K562 (cell line): ENCODE measurements around the gene SLC35B1. TPM values are rescaled to one million over a fixed set of nuclear protein-coding genes. Genes with fewer than 3 reads are reported as not detected.

Source experiments
- CREB3L1 ChIP-seq: fragments of 450-650 bp; IDR thresholded peaks from 2 replicates; pipeline ENCODE4 v1.6.1; 2014; ENCODE audit warnings: low read depth, mild to moderate bottlenecking, moderate library complexity, borderline replicate concordance
- GATAD2A ChIP-seq: fragments of 450-650 bp; IDR thresholded peaks from 2 replicates; pipeline ENCODE4 v1.6.1; 2017
- GTF2F1 ChIP-seq: IDR thresholded peaks from 2 replicates; pipeline ENCODE4 v1.6.1; 2011; ENCODE audit warnings: low read depth, low read length, improper control_type of control experiment
- KDM2B ChIP-seq: fragments of 250-450 bp; sonication (Bioruptor Pico); IDR thresholded peaks from 2 replicates; pipeline ENCODE4 v1.8.0; 2021; ENCODE audit warnings: mild to moderate bottlenecking, moderate library complexity
- MEIS2 ChIP-seq: fragments of 450-650 bp; IDR thresholded peaks from 2 replicates; pipeline ENCODE4 v1.6.1; 2014; ENCODE audit warnings: mild to moderate bottlenecking; ENCODE audit not compliant: partially characterized antibody
- MLLT1 ChIP-seq, 2 experiments: fragments of 450-650 bp; IDR thresholded peaks; 2 replicates each; pipeline ENCODE4 v1.6.1; 2016
- MNT ChIP-seq, 2 experiments: fragments of 450-650 bp; conservative IDR thresholded peaks; 2 replicates each; pipeline ENCODE4 v1.6.1; 2017; ENCODE audit warnings: mild to moderate bottlenecking in 2 of 2, moderate library complexity in 2 of 2
- MXD1 ChIP-seq: fragments of 250-450 bp; sonication (Bioruptor Pico); IDR thresholded peaks from 2 replicates; pipeline ENCODE4 v1.8.0; 2021; ENCODE audit warnings: borderline replicate concordance, mild to moderate bottlenecking, moderate library complexity; ENCODE audit not compliant: poor library complexity, severe bottlenecking
- PHF20 ChIP-seq: fragments of 450-650 bp; IDR thresholded peaks from 2 replicates; pipeline ENCODE4 v1.6.1; 2018; ENCODE audit not compliant: partially characterized antibody
- PYGO2 ChIP-seq: fragments of 450-650 bp; IDR thresholded peaks from 2 replicates; pipeline ENCODE4 v1.6.1; 2016; ENCODE audit warnings: mild to moderate bottlenecking, missing genetic modification characterization, moderate library complexity, missing compliant biosample characterization
- RBM17 ChIP-seq: fragments of 200-400 bp; formaldehyde crosslinking; IDR thresholded peaks from 2 replicates; pipeline ENCODE4 v1.6.1; 2017; ENCODE audit warnings: low read depth, mild to moderate bottlenecking, low read length, borderline replicate concordance
- THRAP3 ChIP-seq: fragments of 450-650 bp; IDR thresholded peaks from 2 replicates; pipeline ENCODE4 v1.6.1; 2016; ENCODE audit warnings: mild to moderate bottlenecking, inconsistent platforms, borderline replicate concordance
- TRIM28 ChIP-seq: fragments of 450-650 bp; IDR thresholded peaks from 2 replicates; pipeline ENCODE4 v1.6.1; 2017
- YY1 ChIP-seq, 3 experiments: IDR thresholded peaks; 2 replicates each; pipeline ENCODE4 v1.6.1; 2011; ENCODE audit warnings: low read length in 2 of 3, mild to moderate bottlenecking in 2 of 3, moderate library complexity in 2 of 3, borderline replicate concordance in 1 of 3, control low read depth in 1 of 3, low read depth in 1 of 3; ENCODE audit not compliant: insufficient read depth in 3 of 3, insufficient replicate concordance in 2 of 3, control insufficient read depth in 1 of 3, insufficient read length in 1 of 3; ENCODE audit errors: extremely low read depth in 1 of 3
- ZBTB49 ChIP-seq: sonication (generic); formaldehyde crosslinking; IDR thresholded peaks from 2 replicates; pipeline ENCODE4 v1.8.0; 2022; ENCODE audit warnings: missing genetic modification reagents, mild to moderate bottlenecking, borderline replicate concordance
- ZNF197 ChIP-seq: fragments of 200-800 bp; sonication (Bioruptor generic); IDR thresholded peaks from 2 replicates; pipeline ENCODE4 v1.6.1; 2016; ENCODE audit warnings: low read depth, missing genetic modification characterization, missing compliant biosample characterization
- ZNF75A ChIP-seq: fragments of 450-650 bp; formaldehyde crosslinking; IDR thresholded peaks from 2 replicates; pipeline ENCODE4 v1.4.0; 2020; ENCODE audit warnings: mild to moderate bottlenecking
- polyA plus RNA-seq, 8 experiments: library from polyadenylated mRNA; depleted of rRNA in 4 of 8; stranded (reverse) in 5 of 8; unstranded in 3 of 8; fragments of >200 nt; fragmentation: Nextera tagmentation in 2 of 8; fragmentation: Illumina TruSeq in 1 of 8; extraction: Ambion mirVana in 2 of 8; extraction: Trizol in 1 of 8; gene quantifications; 2 replicates each; pipeline versions ENCODE4 v1.2.1 to v1.2.3, GENCODE V29; 2011 to 2014; ENCODE audit warnings: inconsistent platforms in 1 of 8, missing spikeins in 1 of 8
- total RNA-seq, 7 experiments: library from RNA; depleted of rRNA in 6 of 7; stranded (reverse); fragments of >200 nt in 6 of 7; fragmentation: Illumina TruSeq in 2 of 7; extraction: Trizol in 2 of 7; gene quantifications; 2 replicates each; pipeline versions ENCODE4 v1.2.1 to v1.2.3, GENCODE V29; 2011 to 2021; ENCODE audit warnings: low replicate concordance in 1 of 7

Gene SLC35B1
- total and polyA plus RNA-seq, 9 of the 15 experiments (the other 6 are each of a cell fraction or from before 2014, with no cell fraction given), result 51.4 to 87.9 (median 66.3) TPM

GRCh38 chr17:49677134-49677932 is 30.4 kb downstream of the SLC35B1 start (continued):
- TF ChIP-seq PYGO2 (tag) (no peak), YY1 (IDR thresholded peaks at IDR 0.05; ENCODE audit: borderline replicate concordance in 1 of 3, control insufficient read depth in 1 of 3, extremely low read depth in 1 of 3, insufficient read depth in 3 of 3, insufficient read length in 1 of 3, insufficient replicate concordance in 2 of 3, low read depth in 1 of 3, low read length in 2 of 3) (peak in 1 of 3 experiments; percentile 45), RBM17 (no peak), GATAD2A (0 out of 2 replicates have a peak, but pooled peaks have one; percentile 53), PHF20 (peak; percentile 49), MNT (conservative IDR thresholded peaks at IDR 0.05) (no peak; a peak in 2 of 4 replicates), CREB3L1 (peak; percentile 26; the same call in 1 of the 2 replicates), ZNF75A (no peak), GTF2F1 (no peak; the same call in 1 of the 2 replicates), KDM2B (0 out of 2 replicates have a peak, but pooled peaks have one; percentile 42), MEIS2 (peak; percentile 98), THRAP3 (0 out of 2 replicates have a peak, but pooled peaks have one; percentile 12), ZBTB49 (CRISPR knock-in tag) (no peak), ZNF197 (no peak), MLLT1 (IDR thresholded peaks at IDR 0.05) (0 out of 4 replicates have a peak, but pooled peaks of 1 of the 2 experiments have one; percentile 67), MXD1 (no peak), TRIM28 (0 out of 2 replicates have a peak, but pooled peaks have one; percentile 29)
